SU-DHL-6 (cell line): ENCODE data around the gene FAAP24.

ENCODE experiments used
- H2AFZ ChIP-seq: fragments of 200-600 bp; sonication (generic); 2 replicates; pipeline ENCODE4 v1.6.1; 2014; ENCODE audit warnings: low read depth, mild to moderate bottlenecking, moderate library complexity, mixed read lengths, antibody characterized with exemption, low read length; ENCODE audit not compliant: severe bottlenecking
- H3F3A ChIP-seq: fragments of 200-600 bp; shearing (Covaris generic); 2 replicates; pipeline ENCODE4 v1.6.0; 2016; ENCODE audit warnings: antibody characterized with exemption, mild to moderate bottlenecking; ENCODE audit not compliant: insufficient read depth
- H3K27ac ChIP-seq: fragments of 200-600 bp; sonication (generic); 2 replicates; pipeline ENCODE4 v1.5.1; 2016; ENCODE audit warnings: low read depth, mild to moderate bottlenecking, low read length, moderate library complexity, mixed read lengths
- H3K27me3 ChIP-seq: fragments of 200-600 bp; sonication (generic), shearing (Covaris generic); 2 replicates; pipeline ENCODE4 v1.6.0; 2014; ENCODE audit warnings: mild to moderate bottlenecking, low read length
- H3K36me3 ChIP-seq: fragments of 200-600 bp; sonication (generic); 2 replicates; pipeline ENCODE4 v1.6.1; 2014; ENCODE audit warnings: mild to moderate bottlenecking, low read length, mixed read lengths
- H3K4me2 ChIP-seq: fragments of 300-600, 200-600 bp; shearing (Covaris generic), sonication (generic); 2 replicates; pipeline ENCODE4 v1.6.0; 2014; ENCODE audit warnings: low read length, low read depth, mild to moderate bottlenecking; ENCODE audit not compliant: poor library complexity, severe bottlenecking
- H3K4me3 ChIP-seq: fragments of 200-600 bp; sonication (generic); 2 replicates; pipeline ENCODE4 v1.5.1; 2014; ENCODE audit warnings: antibody characterized with exemption, low read length, mild to moderate bottlenecking, mixed read lengths; ENCODE audit not compliant: insufficient read depth, poor library complexity, severe bottlenecking
- H3K79me2 ChIP-seq: fragments of 200-600 bp; sonication (generic); 2 replicates; pipeline ENCODE4 v1.6.1; 2014; ENCODE audit warnings: mild to moderate bottlenecking, low read length, moderate library complexity; ENCODE audit not compliant: insufficient read depth
- H3K9ac ChIP-seq: fragments of 200-600 bp; sonication (generic); 2 replicates; pipeline ENCODE4 v1.7.0; 2014; ENCODE audit warnings: mild to moderate bottlenecking, low read length
- H3K9me2 ChIP-seq: fragments of 200-600 bp; sonication (generic); replicated peaks from 2 replicates; pipeline ENCODE4 v1.6.1; 2014; ENCODE audit warnings: low read length; ENCODE audit not compliant: insufficient read depth
- H3K9me3 ChIP-seq: fragments of 200-600 bp; sonication (generic); 2 replicates; pipeline ENCODE4 v1.6.1; 2014; ENCODE audit warnings: low read length, mixed read lengths; ENCODE audit not compliant: insufficient read depth
- H4K20me1 ChIP-seq: fragments of 200-600 bp; sonication (generic); 2 replicates; pipeline ENCODE4 v1.6.1; 2014; ENCODE audit warnings: low read depth, mild to moderate bottlenecking, antibody characterized with exemption, low read length, moderate library complexity, mixed read lengths
- EZH2phosphoT487 ChIP-seq: fragments of 200-600 bp; sonication (generic), shearing (Covaris generic); conservative IDR thresholded peaks from 2 replicates; pipeline ENCODE4 v1.6.1; 2018; ENCODE audit warnings: mild to moderate bottlenecking, antibody characterized with exemption, low read length, moderate library complexity, mixed read lengths
- TF ChIP-seq, protein P1 (sequence below): fragments of 200-600 bp; sonication (generic); IDR thresholded peaks from one replicate; pipeline ENCODE4 v1.5.1; 2017; ENCODE audit warnings: antibody characterized with exemption, mild to moderate bottlenecking, low read length, moderate library complexity; ENCODE audit not compliant: insufficient read depth, poor library complexity, severe bottlenecking

Gene FAAP24

DNA sequence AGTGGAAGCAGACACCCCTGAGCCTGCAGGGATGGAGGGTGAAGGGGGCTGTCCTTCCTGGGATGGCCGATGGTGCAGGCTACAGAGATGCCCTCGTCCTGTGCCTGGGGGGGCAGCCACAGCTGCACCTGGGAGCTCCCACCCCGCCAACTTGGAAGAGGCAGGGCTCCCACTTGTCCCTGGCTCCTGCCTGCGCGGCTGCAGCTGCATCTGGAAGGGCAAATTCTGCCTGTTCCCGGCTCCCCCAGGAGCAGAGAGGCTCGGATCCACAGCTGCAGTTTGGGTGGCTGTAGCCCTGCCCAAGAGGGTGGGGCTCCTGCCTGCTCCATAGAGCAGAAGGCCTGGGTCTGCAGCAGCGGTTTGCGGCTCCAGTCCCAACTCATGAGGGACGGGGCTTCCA, 2.5 kb upstream of the FAAP24 start:
- Histone ChIP-seq H3K79me2 (no peaks in the 10 kb centered on the region), H3K27me3 (no peaks in the 10 kb centered on the region), H3F3A (no peaks in the 10 kb centered on the region), H3K4me3 (no peak overlapping the region), H3K27ac (no peak overlapping the region), H2AFZ (no peak overlapping the region), H3K36me3 (no peaks in the 10 kb centered on the region), H4K20me1 (no peaks in the 10 kb centered on the region), H3K9me3 (no peaks in the 10 kb centered on the region), H3K4me2 (no peak overlapping the region), H3K9ac (no peak overlapping the region), H3K9me2 (no peaks in the 10 kb centered on the region)
- TF ChIP-seq EZH2phosphoT487 = no peak
- TF ChIP-seq, protein P1, sequence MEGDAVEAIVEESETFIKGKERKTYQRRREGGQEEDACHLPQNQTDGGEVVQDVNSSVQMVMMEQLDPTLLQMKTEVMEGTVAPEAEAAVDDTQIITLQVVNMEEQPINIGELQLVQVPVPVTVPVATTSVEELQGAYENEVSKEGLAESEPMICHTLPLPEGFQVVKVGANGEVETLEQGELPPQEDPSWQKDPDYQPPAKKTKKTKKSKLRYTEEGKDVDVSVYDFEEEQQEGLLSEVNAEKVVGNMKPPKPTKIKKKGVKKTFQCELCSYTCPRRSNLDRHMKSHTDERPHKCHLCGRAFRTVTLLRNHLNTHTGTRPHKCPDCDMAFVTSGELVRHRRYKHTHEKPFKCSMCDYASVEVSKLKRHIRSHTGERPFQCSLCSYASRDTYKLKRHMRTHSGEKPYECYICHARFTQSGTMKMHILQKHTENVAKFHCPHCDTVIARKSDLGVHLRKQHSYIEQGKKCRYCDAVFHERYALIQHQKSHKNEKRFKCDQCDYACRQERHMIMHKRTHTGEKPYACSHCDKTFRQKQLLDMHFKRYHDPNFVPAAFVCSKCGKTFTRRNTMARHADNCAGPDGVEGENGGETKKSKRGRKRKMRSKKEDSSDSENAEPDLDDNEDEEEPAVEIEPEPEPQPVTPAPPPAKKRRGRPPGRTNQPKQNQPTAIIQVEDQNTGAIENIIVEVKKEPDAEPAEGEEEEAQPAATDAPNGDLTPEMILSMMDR = no peak

DNA sequence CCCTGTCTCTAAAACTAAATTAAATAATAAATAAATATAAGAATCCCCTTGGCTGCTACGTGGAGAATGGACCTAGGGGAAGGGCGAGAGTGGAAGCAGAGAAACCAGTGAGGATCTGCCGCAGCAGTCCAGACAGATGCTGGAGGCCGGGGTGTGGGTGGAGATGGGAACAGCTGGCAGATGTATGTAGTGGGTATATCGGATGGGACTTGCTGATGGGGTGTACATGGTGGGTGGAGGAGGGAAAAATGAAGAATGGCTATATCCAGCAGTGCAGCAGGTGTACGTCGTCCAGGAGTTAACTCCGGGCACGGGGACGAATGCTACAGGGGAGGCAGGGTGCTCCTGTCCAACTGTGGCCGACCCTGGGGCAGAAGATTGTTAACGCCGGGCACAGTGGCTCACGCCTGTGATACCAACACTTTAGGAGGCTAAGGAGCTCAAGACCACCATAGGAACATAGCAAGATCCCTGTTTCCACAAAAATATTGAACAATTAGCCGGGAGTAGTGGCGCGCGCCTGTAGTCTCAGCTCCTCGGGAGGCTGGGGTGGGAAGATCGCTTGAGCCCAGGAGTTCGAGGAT, 938 bp upstream of the FAAP24 start:
- H3K9ac ChIP-seq = peak overlapping the region; percentile 59
- no peaks in the 10 kb centered on the region for H3K9me3 ChIP-seq
- H4K20me1 ChIP-seq = no peaks in the 10 kb centered on the region
- H2AFZ ChIP-seq = peak overlapping the region; percentile 55
- 0 out of 2 replicates have a peak, but pooled peaks cover 5% of the 10 kb centered on the region for H3F3A ChIP-seq
- TF ChIP-seq EZH2phosphoT487 = no peak
- TF ChIP-seq, protein P1 = no peak
- no peaks in the 10 kb centered on the region for H3K36me3 ChIP-seq
- peak overlapping the region; percentile 62 for H3K4me2 ChIP-seq
- no peaks in the 10 kb centered on the region for H3K27me3 ChIP-seq
- H3K9me2 ChIP-seq = no peaks in the 10 kb centered on the region
- H3K27ac ChIP-seq = no peak overlapping the region
- H3K79me2 ChIP-seq = no peaks in the 10 kb centered on the region
- peak overlapping the region; percentile 87 for H3K4me3 ChIP-seq

DNA sequence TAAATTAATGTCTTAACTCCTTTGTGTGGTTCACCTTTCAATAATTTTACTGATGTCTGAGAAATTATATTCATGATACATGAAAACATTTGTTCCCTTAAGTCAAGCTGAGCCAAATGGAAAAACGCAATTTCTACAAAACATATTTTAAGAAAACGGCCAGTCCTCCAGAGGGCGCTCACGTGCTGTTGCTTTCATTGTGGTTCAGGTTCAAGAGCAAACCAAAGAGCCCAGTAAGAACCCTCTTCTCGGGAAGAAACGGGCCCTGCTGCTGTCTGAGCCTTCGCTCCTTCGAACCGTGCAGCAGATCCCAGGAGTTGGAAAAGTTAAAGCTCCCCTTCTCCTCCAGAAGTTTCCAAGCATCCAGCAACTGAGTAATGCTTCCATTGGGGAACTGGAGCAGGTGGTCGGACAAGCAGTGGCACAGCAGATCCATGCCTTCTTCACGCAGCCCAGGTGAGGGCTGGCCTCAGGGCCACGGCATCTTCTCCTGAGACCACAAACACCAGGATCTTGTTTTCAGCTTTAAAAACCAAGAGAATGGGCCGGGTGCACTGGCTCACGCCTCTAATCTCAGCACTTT, 4.3 kb downstream of the FAAP24 start:
- no peak for TF ChIP-seq EZH2phosphoT487
- TF ChIP-seq, protein P1 = peak; percentile 87
- Histone ChIP-seq H3K27me3 (no peaks in the 10 kb centered on the region), H3K4me2 (no peak overlapping the region), H3K36me3 (0 out of 2 replicates have a peak, but pooled peaks cover 3% of the 10 kb centered on the region), H3K4me3 (no peak overlapping the region), H4K20me1 (no peaks in the 10 kb centered on the region), H3K9me2 (no peaks in the 10 kb centered on the region), H3K79me2 (no peaks in the 10 kb centered on the region), H2AFZ (no peak overlapping the region), H3K9me3 (no peaks in the 10 kb centered on the region), H3K9ac (no peak overlapping the region), H3K27ac (no peak overlapping the region), H3F3A (0 out of 2 replicates have a peak, but pooled peaks cover 5% of the 10 kb centered on the region)
